HepG2 (cell line): ENCODE measurements around the gene PLCL2. TPM values are rescaled to one million over a fixed set of nuclear protein-coding genes. Genes with fewer than 3 reads are reported as not detected.

ENCODE experiments used
- ATAC-seq: fragments of 200-7000 bp; cut with Tn5 transposase; 3 replicates; pipeline ENCODE4 v1.9.1; 2020; ENCODE audit warnings: mild to moderate bottlenecking, moderate library complexity
- BruUV-seq: library from RNA; stranded (reverse); fragments of 400-500 nt; replicated peaks from 2 replicates; lab custom pipeline; 2021; lab: Mats Ljungman, UMichigan
- CTCF ChIA-PET: fragments of 300-600 bp; formaldehyde crosslinking; extraction: SDS; loops from one replicate; lab custom pipeline; 2021; ENCODE audit warnings: low total read pairs, inconsistent platforms, low intra/inter-chr PET ratio; lab: Yijun Ruan, JAX
- POLR2A ChIA-PET: fragments of 350-600 bp; sonication (Branson Sonifier 250); formaldehyde crosslinking; loops from one replicate; lab custom pipeline; 2020; ENCODE audit warnings: antibody characterized with exemption, inconsistent platforms; lab: Yijun Ruan, JAX
- DNase-seq: peaks from one replicate; pipeline ENCODE4 v3.0.0-alpha.2; 2015; ENCODE audit warnings: low spot score
- FAIRE-seq: peaks from 3 replicates; lab custom pipeline; 2011; peaks lifted over from hg19 to GRCh38; lab: Jason Lieb, UNC
- H2AFZ ChIP-seq: one replicate; pipeline ENCODE4 v1.6.1; 2011; ENCODE audit warnings: low read length, inconsistent platforms
- H3K27ac ChIP-seq: fragments of 300-600 bp; 3 replicates; pipeline ENCODE4 v1.8.0; 2011; ENCODE audit warnings: mixed run types, mild to moderate bottlenecking, mixed read lengths, low read length, inconsistent platforms; ENCODE audit not compliant: insufficient read depth; ENCODE audit errors: extremely low read length
- H3K27me3 ChIP-seq, 2 experiments: fragments of 200-600 bp in 1 of 2; 2 replicates in 1 of 2; 3 replicates in 1 of 2; pipeline versions ENCODE4 v1.6.0 to v1.8.0; 2011; ENCODE audit warnings: low read length in 2 of 2, mild to moderate bottlenecking in 2 of 2, moderate library complexity in 2 of 2, inconsistent platforms in 1 of 2; ENCODE audit not compliant: insufficient read depth in 2 of 2, control insufficient read depth in 1 of 2
- H3K36me3 ChIP-seq, 2 experiments: fragments of 200-600 bp in 1 of 2; replicated peaks in 1 of 2; 2 replicates in 1 of 2; 3 replicates in 1 of 2; pipeline versions ENCODE4 v1.5.1 to v1.8.0; 2011; ENCODE audit warnings: low read length in 2 of 2, inconsistent platforms in 1 of 2; ENCODE audit not compliant: insufficient read depth in 2 of 2, control insufficient read depth in 1 of 2
- H3K4me1 ChIP-seq: 2 replicates; pipeline ENCODE4 v1.5.1; 2012; ENCODE audit warnings: low read length, inconsistent platforms; ENCODE audit not compliant: insufficient read depth
- H3K4me2 ChIP-seq: 2 replicates; pipeline ENCODE4 v1.6.0; 2011; ENCODE audit warnings: low read depth, low read length, inconsistent platforms
- H3K4me3 ChIP-seq, 3 experiments: fragments of 200-600 bp in 1 of 3; sonication (generic), shearing (Covaris generic) in 1 of 3; replicated peaks in 1 of 3; 2 replicates each; pipeline ENCODE4 v1.5.1; 2011 to 2016; ENCODE audit warnings: low read length in 3 of 3, inconsistent platforms in 2 of 3, low read depth in 2 of 3, mild to moderate bottlenecking in 2 of 3, control low read depth in 1 of 3, mixed read lengths in 1 of 3; ENCODE audit not compliant: insufficient read depth in 1 of 3
- H3K79me2 ChIP-seq: one replicate; pipeline ENCODE4 v1.6.1; 2011; ENCODE audit warnings: low read length, inconsistent platforms; ENCODE audit not compliant: insufficient read depth
- H3K9ac ChIP-seq: 2 replicates; pipeline ENCODE4 v1.6.0; 2011; ENCODE audit warnings: mild to moderate bottlenecking, low read depth, low read length, inconsistent platforms; ENCODE audit not compliant: insufficient read depth
- H3K9me3 ChIP-seq: 2 replicates; pipeline ENCODE4 v1.5.1; 2012; ENCODE audit warnings: mild to moderate bottlenecking, low read length
- H4K20me1 ChIP-seq: 2 replicates; pipeline ENCODE4 v1.6.0; 2011; ENCODE audit warnings: inconsistent platforms, mild to moderate bottlenecking, low read length, moderate library complexity; ENCODE audit not compliant: insufficient read depth
- MEIS1 ChIP-seq: sonication (generic); formaldehyde crosslinking; IDR thresholded peaks from 2 replicates; pipeline ENCODE4 v1.9.0; 2021; ENCODE audit warnings: mild to moderate bottlenecking, missing genetic modification reagents, moderate library complexity, borderline replicate concordance
- ZNF776 ChIP-seq: sonication (generic); formaldehyde crosslinking; IDR thresholded peaks from 2 replicates; pipeline ENCODE4 v1.4.0; 2020; ENCODE audit warnings: mild to moderate bottlenecking, missing genetic modification reagents
- WGBS: methylation state at CpG from one replicate; pipeline ENCODE4 v1.1.6; 2017; ENCODE audit warnings: low lambda C conversion rate; 5-methylcytosine and 5-hydroxymethylcytosine counted together
- in situ Hi-C: cut with HindIII; loops from 2 replicates; pipeline ENCODE4 v1.10.0; 2017; ENCODE audit warnings: low pct_unique_long_range_greater_than_20kb; ENCODE audit not compliant: extremely low pct_ligation_motif_present
- intact Hi-C: fragments of 100-400 bp; cut with micrococcal nuclease; formaldehyde crosslinking; loops from one replicate; pipeline ENCODE4 v1.10.0; 2022; ENCODE audit not compliant: unreplicated experiment
- polyA plus RNA-seq, 8 experiments: library from polyadenylated mRNA; depleted of rRNA in 3 of 8; stranded (reverse) in 7 of 8; unstranded in 1 of 8; fragments of >200 nt; fragmentation: Illumina TruSeq in 4 of 8; extraction: Trizol in 4 of 8; gene quantifications; 2 replicates each; pipeline versions ENCODE4 v1.2.1 to v1.2.3, GENCODE V29; 2011 to 2016; ENCODE audit warnings: low read depth in 4 of 8, missing spikeins in 1 of 8, mixed read lengths in 1 of 8; ENCODE audit not compliant: insufficient read depth in 1 of 8
- total RNA-seq, 5 experiments: library from RNA; depleted of rRNA; stranded (reverse); fragments of >200 nt; fragmentation: Illumina TruSeq; extraction: Trizol; gene quantifications; 2 replicates each; pipeline ENCODE4 v1.2.3, GENCODE V29; 2016; ENCODE audit warnings: low read depth in 1 of 5
- TF ChIP-seq, protein P1 (sequence below): sonication (generic); formaldehyde crosslinking; IDR thresholded peaks from 2 replicates; pipeline ENCODE4 v1.4.0; 2020; ENCODE audit warnings: missing genetic modification reagents, borderline replicate concordance
- TF ChIP-seq, protein P2 (sequence below): sonication (generic); formaldehyde crosslinking; IDR thresholded peaks from 2 replicates; pipeline ENCODE4 v1.8.1; 2023; ENCODE audit warnings: mild to moderate bottlenecking, missing genetic modification reagents

PLCL2 gene
- total and polyA plus RNA-seq, 2 of the 13 experiments (the other 11 are each of a cell fraction or from before 2014, with no cell fraction given) = not detected

DNA sequence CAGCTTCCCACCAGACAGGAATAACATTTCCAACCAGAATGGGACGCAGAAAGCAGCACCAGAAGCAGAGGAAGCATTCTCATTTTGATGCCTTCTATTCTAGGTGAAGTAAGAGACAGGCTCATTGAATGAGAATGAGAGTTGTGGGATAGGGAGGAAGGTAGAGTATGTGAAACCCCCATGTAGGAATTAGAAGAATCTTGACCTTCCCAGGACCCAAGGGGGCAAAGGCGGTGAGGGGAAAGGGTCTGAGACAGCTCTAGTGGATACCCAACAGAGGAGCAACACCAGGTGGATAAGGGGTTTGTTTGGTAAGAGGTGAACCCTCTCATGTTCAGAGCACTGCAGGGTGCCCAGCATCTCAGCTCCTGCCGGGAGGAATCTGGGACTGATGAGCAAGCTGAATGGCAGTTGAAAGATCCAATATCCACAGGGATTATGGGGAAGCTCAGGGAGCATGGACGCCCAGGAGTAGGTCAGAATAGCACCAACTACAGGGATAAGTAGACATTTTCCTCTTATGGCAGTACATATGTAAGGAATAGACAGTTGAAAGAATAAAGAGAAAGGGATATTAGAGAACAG is 77.0 kb downstream of the PLCL2 start:
- intact Hi-C loops (no loop called here), in situ Hi-C loops (no loop called here)
- Histone ChIP-seq H4K20me1 (no peaks in the 10 kb centered on the region), H3K9me3 (no peaks in the 10 kb centered on the region), H3K4me1 (no peaks in the 10 kb centered on the region), H3K4me2 (no peak overlapping the region), H3K27ac (no peak overlapping the region), H3K79me2 (no peaks in the 10 kb centered on the region), H3K4me3 (no peak overlapping the region), H3K36me3 (no peaks in the 10 kb centered on the region), H2AFZ (no peak overlapping the region), H3K9ac (no peak overlapping the region), H3K27me3 (no peaks in the 10 kb centered on the region)
- 2% methylated on average over 4 of the region's 4 CpGs for WGBS
- DNase-seq (no peak), ATAC-seq (no peak), FAIRE-seq (no peak)
- BruUV-seq = no TSS peak
- no peak for TF ChIP-seq MEIS1
- TF ChIP-seq, protein P1, sequence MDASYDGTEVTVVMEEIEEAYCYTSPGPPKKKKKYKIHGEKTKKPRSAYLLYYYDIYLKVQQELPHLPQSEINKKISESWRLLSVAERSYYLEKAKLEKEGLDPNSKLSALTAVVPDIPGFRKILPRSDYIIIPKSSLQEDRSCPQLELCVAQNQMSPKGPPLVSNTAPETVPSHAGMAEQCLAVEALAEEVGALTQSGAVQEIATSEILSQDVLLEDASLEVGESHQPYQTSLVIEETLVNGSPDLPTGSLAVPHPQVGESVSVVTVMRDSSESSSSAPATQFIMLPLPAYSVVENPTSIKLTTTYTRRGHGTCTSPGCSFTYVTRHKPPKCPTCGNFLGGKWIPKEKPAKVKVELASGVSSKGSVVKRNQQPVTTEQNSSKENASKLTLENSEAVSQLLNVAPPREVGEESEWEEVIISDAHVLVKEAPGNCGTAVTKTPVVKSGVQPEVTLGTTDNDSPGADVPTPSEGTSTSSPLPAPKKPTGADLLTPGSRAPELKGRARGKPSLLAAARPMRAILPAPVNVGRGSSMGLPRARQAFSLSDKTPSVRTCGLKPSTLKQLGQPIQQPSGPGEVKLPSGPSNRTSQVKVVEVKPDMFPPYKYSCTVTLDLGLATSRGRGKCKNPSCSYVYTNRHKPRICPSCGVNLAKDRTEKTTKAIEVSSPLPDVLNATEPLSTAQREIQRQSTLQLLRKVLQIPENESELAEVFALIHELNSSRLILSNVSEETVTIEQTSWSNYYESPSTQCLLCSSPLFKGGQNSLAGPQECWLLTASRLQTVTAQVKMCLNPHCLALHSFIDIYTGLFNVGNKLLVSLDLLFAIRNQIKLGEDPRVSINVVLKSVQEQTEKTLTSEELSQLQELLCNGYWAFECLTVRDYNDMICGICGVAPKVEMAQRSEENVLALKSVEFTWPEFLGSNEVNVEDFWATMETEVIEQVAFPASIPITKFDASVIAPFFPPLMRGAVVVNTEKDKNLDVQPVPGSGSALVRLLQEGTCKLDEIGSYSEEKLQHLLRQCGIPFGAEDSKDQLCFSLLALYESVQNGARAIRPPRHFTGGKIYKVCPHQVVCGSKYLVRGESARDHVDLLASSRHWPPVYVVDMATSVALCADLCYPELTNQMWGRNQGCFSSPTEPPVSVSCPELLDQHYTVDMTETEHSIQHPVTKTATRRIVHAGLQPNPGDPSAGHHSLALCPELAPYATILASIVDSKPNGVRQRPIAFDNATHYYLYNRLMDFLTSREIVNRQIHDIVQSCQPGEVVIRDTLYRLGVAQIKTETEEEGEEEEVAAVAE (CRISPR knock-in tag) = no peak
- ChIA-PET POLR2A (no interaction called here), CTCF (no interaction called here)

GRCh38 chr3:16975083-16975482 is 90.3 kb downstream of the PLCL2 start:
- CTCF ChIA-PET = no interaction called here
- WGBS = 41% methylated on average over 3 of the region's 3 CpGs
- TF ChIP-seq ZNF776 = no peak
- TF ChIP-seq, protein P2, sequence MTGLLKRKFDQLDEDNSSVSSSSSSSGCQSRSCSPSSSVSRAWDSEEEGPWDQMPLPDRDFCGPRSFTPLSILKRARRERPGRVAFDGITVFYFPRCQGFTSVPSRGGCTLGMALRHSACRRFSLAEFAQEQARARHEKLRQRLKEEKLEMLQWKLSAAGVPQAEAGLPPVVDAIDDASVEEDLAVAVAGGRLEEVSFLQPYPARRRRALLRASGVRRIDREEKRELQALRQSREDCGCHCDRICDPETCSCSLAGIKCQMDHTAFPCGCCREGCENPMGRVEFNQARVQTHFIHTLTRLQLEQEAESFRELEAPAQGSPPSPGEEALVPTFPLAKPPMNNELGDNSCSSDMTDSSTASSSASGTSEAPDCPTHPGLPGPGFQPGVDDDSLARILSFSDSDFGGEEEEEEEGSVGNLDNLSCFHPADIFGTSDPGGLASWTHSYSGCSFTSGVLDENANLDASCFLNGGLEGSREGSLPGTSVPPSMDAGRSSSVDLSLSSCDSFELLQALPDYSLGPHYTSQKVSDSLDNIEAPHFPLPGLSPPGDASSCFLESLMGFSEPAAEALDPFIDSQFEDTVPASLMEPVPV = no peak
- no peak overlapping the region for H3K9ac ChIP-seq
- H3K36me3 ChIP-seq = no peaks in the 10 kb centered on the region
- in situ Hi-C loops = no loop called here
- intact Hi-C loops = no loop called here
- no peaks in the 10 kb centered on the region for H3K4me1 ChIP-seq
- no TSS peak for BruUV-seq
- H3K9me3 ChIP-seq = no peaks in the 10 kb centered on the region
- FAIRE-seq (no peak), ATAC-seq (no peak), DNase-seq (no peak)
- POLR2A ChIA-PET = no interaction called here
- H3K4me3 ChIP-seq = no peak overlapping the region
- no peaks in the 10 kb centered on the region for H3K79me2 ChIP-seq
- no peak overlapping the region for H2AFZ ChIP-seq
- H4K20me1 ChIP-seq = no peaks in the 10 kb centered on the region
- H3K4me2 ChIP-seq = no peak overlapping the region
- H3K27me3 ChIP-seq = no peaks in the 10 kb centered on the region
- H3K27ac ChIP-seq = no peak overlapping the region
